Activated T-cell treated with anti-CD3 and anti-CD28 coated beads, Interleukin-2, amount 50 U/mL, for 24 hours (primary cell): ENCODE data around the gene SDSL.
A peak's percentile ranks its signal among the peaks of the same experiment; 100 is the strongest.

Experiments used
- DNase-seq: peaks from one replicate; pipeline ENCODE4 v3.0.0-alpha.2; 2020
- H3K27ac Mint-ChIP-seq: 2 replicates; pipeline ENCODE4 v1.8.0; 2020; ENCODE audit warnings: mild to moderate bottlenecking, mixed read lengths
- H3K27me3 Mint-ChIP-seq: 2 replicates; pipeline ENCODE4 v1.8.0; 2020; ENCODE audit warnings: mixed read lengths
- H3K36me3 Mint-ChIP-seq: 2 replicates; pipeline ENCODE4 v1.8.0; 2020; ENCODE audit warnings: low read depth, mixed read lengths
- H3K4me1 Mint-ChIP-seq: 2 replicates; pipeline ENCODE4 v1.8.0; 2020; ENCODE audit warnings: low read depth, mixed read lengths
- H3K4me3 Mint-ChIP-seq: 2 replicates; pipeline ENCODE4 v1.8.0; 2020; ENCODE audit warnings: mild to moderate bottlenecking, moderate library complexity, mixed read lengths
- H3K9me3 Mint-ChIP-seq: 2 replicates; pipeline ENCODE4 v1.8.0; 2020; ENCODE audit warnings: mixed read lengths

The SDSL gene

DNA sequence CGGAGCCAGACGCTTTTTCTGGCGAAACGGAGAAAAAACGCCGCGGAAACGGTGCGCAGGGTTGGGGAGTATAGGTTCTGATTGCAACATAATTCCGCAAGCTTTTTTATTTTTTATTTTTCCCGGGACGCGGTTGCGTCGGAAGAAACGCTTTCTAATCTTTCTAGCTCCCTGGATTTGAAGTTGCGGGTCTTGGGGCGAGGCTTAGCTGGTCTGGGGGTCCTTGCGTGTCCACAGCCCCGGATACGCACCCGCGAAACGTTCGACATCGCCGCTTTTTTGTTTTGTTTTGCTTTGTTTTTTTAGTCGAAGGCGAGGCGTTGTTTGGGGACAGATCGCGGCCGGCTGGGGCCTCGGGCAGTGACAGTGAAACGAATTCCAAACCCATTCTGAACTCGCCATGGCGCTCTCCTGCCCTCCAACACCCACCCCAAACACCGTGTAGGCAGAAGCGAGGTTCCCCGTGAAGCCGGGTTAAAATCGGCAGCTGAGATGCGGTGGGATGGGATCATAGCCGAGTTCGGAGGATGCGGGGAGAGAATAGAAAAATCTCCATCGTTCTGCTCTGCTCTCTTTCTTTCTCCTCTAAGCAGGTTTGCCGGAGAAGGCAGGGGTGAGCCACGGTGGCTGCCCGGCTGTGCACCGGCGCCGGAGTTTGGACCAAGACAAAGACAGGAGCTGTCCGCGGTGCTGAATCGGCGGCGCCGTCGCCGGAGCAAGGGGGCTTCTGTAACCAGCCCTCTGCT, 57.6 kb downstream of the SDSL start:
- Mint-ChIP-seq H3K27ac (no peak overlapping the region), H3K4me3 (no peak overlapping the region), H3K9me3 (peaks cover 3% of the 10 kb centered on the region), H3K27me3 (peaks cover 90% of the 10 kb centered on the region), H3K4me1 (peaks cover 12% of the 10 kb centered on the region), H3K36me3 (no peaks in the 10 kb centered on the region)
- DNase-seq, result peak; percentile 48

- no peak overlapping the region for H3K27ac Mint-ChIP-seq
- peaks cover 90% of the 10 kb centered on the region for H3K27me3 Mint-ChIP-seq
- H3K4me3 Mint-ChIP-seq, result no peak overlapping the region
- H3K4me1 Mint-ChIP-seq, result peaks cover 12% of the 10 kb centered on the region
- no peak for DNase-seq
- peaks cover 3% of the 10 kb centered on the region for H3K9me3 Mint-ChIP-seq
- H3K36me3 Mint-ChIP-seq, result no peaks in the 10 kb centered on the region
Measured at GRCh38 chr12:113480336-113480971, 58.3 kb downstream of the SDSL start.

GRCh38 chr12:113482334-113482733, 60.2 kb downstream of the SDSL start:
- H3K4me1 Mint-ChIP-seq, result peaks cover 10% of the 10 kb centered on the region
- no peak overlapping the region for H3K27ac Mint-ChIP-seq
- H3K36me3 Mint-ChIP-seq, result no peaks in the 10 kb centered on the region
- H3K4me3 Mint-ChIP-seq, result no peak overlapping the region
- peaks cover 3% of the 10 kb centered on the region for H3K9me3 Mint-ChIP-seq
- DNase-seq, result no peak
- peaks cover 86% of the 10 kb centered on the region for H3K27me3 Mint-ChIP-seq

DNA sequence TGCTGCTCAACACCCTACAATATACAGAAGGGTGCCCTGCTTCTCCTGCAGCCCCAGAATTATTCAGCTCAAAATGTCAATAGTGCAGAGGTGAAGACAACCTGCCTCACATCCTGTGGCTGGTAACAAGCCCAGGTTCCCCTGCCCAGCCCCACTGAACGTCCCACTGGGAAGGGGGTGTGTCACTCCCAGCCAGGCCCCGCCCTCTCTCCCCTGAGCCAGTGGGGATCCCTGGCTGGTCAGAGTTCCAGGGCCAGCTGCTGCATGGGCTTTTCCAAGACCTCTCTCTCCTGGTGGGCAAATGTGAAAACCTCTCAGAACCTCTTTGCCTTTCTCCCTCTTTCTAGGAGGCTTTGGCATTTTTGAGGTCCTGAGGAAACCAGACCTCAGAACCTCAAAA, 63.1 kb downstream of the SDSL start:
- Mint-ChIP-seq H3K36me3 (no peaks in the 10 kb centered on the region), H3K27ac (no peak overlapping the region), H3K27me3 (peaks cover 70% of the 10 kb centered on the region), H3K4me3 (no peak overlapping the region), H3K9me3 (no peaks in the 10 kb centered on the region), H3K4me1 (no peaks in the 10 kb centered on the region)
- no peak for DNase-seq

GRCh38 chr12:113486722-113487121, 64.5 kb downstream of the SDSL start:
- Mint-ChIP-seq H3K27ac (no peak overlapping the region), H3K27me3 (peaks cover 69% of the 10 kb centered on the region), H3K4me3 (no peak overlapping the region), H3K4me1 (no peaks in the 10 kb centered on the region), H3K36me3 (no peaks in the 10 kb centered on the region), H3K9me3 (no peaks in the 10 kb centered on the region)
- no peak for DNase-seq
